ENCODE measurements around the gene ACSM3.

GRCh38 chr16:20727181-20727580 lies 36.6 kb upstream of the ACSM3 start:
- TF ChIP-seq CTCF (IDR thresholded peaks at IDR 0.05), result no peak
- no peak for TF ChIP-seq POLR2A (IDR thresholded peaks at IDR 0.05)
